AG04449 (cell line): ENCODE data around the gene THBS3.
A peak's percentile ranks its signal among the peaks of the same experiment; 100 is the strongest.

Experiments used
- CTCF ChIA-PET: fragments of 350-600 bp; formaldehyde crosslinking; extraction: SDS; loops from one replicate; lab custom pipeline; 2021; ENCODE audit warnings: antibody characterized with exemption; lab: Yijun Ruan, JAX
- POLR2A ChIA-PET: fragments of 400-600, 350-600 bp; formaldehyde crosslinking; extraction: SDS; loops from one replicate; lab custom pipeline; 2020; ENCODE audit warnings: antibody characterized with exemption, inconsistent platforms; lab: Yijun Ruan, JAX
- DNase-seq: peaks from one replicate; pipeline ENCODE4 v3.0.0-alpha.2; 2010; ENCODE audit warnings: low read depth, low spot score
- H3K4me3 ChIP-seq: 2 replicates; pipeline ENCODE4 v1.5.1; 2011; ENCODE audit warnings: low read depth, mild to moderate bottlenecking, control low read depth, low read length
- TF ChIP-seq, protein P1 (sequence below): IDR thresholded peaks from one replicate; pipeline ENCODE4 v1.5.1; 2011; ENCODE audit warnings: mild to moderate bottlenecking, moderate library complexity, low read length, control low read depth, inconsistent platforms; ENCODE audit not compliant: insufficient read depth; ENCODE audit errors: missing control alignments

Gene THBS3

DNA sequence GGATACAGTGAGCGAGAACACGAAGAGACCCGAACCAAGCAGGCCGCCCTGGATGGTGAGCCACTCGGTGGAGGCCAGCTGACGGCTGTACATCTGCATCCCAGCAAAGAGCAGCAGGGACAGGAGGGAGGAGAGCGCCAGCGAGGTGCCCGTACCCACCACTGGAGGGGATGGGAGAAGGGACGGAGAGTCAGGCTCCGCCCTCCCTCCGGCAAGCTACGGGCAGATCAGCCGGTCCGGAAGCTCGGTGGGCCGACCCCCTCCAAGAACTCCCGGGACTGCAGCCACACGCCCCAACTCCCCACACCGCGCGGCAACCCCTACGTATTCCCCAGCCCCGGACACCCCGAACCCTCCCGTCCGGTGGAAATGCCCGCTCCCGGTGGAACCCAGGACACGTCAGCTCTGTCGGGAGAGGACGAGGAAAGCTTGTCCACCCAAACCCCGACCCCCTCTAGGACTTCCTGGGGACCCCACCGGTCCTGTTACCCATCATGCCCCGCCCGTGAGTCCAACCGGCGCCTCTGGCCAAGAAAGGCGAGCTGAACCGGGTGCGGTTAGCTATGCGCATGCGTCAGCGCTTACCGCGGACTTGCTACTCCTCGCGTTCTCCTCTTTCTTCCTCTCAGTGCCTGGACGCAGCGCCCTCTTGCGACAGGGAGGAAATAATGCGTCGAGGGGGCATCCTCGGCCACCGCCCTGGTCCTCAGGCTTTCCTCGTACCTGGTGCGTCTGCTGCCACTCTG is 34.8 kb downstream of the THBS3 start, which contains the start of gene KRTCAP2:
TSS of gene KRTCAP2 (minus strand) at position 573 of the 746 bp plus-strand sequence. CDS start at position 493, 80 bp downstream.
- peak within 1 kb of the TSS; percentile 98 for H3K4me3 ChIP-seq
- ChIA-PET CTCF (interaction anchor here (0.6 to 14.6 kb wide), 60 partner anchors 10 to 432 kb away, joined by 3 to 457 read pairs (median 4); partner anchors contain the start of genes CLK2, EFNA3, EFNA4 and MTX1), POLR2A (interaction anchor here (0.5 to 1.9 kb wide), 10 partner anchors 13 to 202 kb away, joined by 3 to 17 read pairs (median 4); partner anchors contain the start of gene SHC1)
- TF ChIP-seq, protein P1, sequence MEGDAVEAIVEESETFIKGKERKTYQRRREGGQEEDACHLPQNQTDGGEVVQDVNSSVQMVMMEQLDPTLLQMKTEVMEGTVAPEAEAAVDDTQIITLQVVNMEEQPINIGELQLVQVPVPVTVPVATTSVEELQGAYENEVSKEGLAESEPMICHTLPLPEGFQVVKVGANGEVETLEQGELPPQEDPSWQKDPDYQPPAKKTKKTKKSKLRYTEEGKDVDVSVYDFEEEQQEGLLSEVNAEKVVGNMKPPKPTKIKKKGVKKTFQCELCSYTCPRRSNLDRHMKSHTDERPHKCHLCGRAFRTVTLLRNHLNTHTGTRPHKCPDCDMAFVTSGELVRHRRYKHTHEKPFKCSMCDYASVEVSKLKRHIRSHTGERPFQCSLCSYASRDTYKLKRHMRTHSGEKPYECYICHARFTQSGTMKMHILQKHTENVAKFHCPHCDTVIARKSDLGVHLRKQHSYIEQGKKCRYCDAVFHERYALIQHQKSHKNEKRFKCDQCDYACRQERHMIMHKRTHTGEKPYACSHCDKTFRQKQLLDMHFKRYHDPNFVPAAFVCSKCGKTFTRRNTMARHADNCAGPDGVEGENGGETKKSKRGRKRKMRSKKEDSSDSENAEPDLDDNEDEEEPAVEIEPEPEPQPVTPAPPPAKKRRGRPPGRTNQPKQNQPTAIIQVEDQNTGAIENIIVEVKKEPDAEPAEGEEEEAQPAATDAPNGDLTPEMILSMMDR, result peak; percentile 96
- peak; percentile 75 for DNase-seq

DNA sequence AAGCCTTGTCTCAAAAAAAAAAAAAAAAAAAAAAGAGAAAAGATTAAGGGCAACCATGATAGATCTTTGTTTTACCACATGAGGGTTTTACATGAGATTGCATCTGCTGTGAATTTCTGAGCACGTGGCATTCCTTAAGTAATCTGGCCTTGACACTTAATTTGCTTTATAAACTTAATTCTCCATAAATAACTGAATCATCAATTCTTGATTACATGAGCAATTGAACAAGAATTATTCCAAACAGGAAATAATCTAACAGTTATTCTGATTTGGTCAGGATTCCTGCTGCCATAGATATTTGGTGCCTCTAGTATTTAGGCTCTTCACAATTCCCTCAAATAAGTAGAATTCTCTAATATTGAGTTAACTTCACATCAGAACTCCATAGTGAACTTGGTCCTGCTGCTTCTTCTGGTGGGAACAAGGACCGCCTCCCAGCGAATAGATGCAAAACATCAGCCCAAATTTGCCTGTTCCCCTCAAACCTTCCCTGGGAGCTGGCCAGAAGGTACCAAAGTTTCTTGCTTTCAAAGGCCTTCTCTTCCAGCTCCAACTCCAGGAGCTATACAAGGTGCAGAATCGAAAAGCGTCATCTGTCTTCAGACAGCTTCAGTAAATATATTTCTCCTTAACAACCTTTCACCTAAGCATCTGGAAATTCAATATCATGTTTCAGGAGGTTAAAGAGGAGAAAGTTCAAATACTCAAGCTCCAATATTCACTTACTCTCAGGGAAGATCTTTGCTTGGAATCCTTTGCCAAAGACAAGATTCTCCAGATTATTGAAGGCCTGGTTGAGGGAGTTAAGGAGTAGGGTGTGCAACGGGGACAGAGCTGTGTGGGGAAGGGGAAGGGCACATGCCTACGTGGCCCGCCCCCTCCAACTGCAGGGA is 35.6 kb downstream of the THBS3 start:
- TF ChIP-seq, protein P1, result no peak
- DNase-seq, result no peak
- H3K4me3 ChIP-seq, result peak overlapping the region; percentile 98
- POLR2A ChIA-PET, result interaction anchor here (0.7 to 1.9 kb wide), 8 partner anchors 13 to 811 kb away, joined by 3 to 17 read pairs (median 5); partner anchors contain the start of gene SHC1
- CTCF ChIA-PET, result interaction anchor here (0.7 to 14.6 kb wide), 38 partner anchors 9 to 427 kb away, joined by 3 to 457 read pairs (median 4); partner anchors contain the start of genes EFNA3, EFNA4, MTX1 and PBXIP1

DNA sequence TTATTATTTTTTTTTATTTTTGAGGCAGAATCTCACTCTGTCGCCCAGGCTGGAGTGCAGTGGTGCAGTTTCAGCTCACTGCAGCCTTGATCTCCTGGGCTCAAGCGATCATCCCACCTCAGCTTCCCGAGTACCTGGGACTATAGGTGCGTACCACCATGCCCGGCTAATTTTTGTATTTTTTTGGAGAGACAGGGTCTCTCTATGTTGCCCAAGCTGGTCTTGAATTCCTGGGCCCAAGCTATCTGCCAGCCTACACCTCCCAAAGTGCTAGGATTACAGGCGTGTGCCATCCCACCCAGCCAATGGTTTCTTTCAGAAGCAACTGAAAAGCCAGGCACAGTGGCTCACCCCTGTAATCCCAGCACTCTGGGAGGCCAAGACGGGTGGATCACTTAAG is 36.9 kb downstream of the THBS3 start:
- no peak overlapping the region for H3K4me3 ChIP-seq
- DNase-seq, result no peak
- ChIA-PET POLR2A (no interaction called here), CTCF (interaction anchor here (0.6 to 14.6 kb wide), 8 partner anchors 10 to 127 kb away, joined by 3 to 457 read pairs (median 4); no protein-coding TSS in a partner anchor)
- TF ChIP-seq, protein P1, result no peak

DNA sequence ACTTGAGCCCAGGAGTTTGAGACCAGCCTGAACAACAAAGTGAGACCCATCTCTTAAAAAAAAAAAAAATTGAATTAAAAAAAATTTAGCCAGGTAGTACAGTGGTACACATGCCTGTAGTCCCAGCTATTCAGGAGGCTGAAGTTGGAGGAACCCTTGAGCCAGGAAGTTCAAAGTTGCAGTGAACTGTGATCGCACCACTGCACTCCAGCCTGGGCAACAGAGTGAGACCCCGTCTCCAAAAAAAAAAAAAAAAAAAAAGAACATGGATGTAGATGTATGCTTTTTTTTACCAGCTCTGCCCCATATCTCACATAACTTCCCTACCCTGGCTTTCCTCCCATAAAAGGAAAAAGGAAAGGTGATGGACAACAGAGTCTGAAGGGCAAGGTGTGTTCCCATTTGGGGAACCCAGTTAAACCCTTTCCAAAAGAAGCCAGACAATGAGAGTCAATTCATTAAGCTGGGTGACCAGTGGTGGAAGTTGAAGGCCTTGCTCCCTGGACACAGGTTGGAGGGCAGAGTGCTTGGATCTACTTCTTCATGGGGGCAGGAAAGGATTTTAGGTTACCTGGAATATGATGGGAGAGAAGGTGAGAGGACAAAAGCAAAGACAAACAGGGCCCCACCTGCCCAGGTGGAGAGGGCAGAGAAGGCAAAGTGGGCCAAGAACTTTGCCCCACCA is 37.5 kb downstream of the THBS3 start:
- ChIA-PET CTCF (interaction anchor here (0.6 to 14.6 kb wide), 9 partner anchors 22 to 126 kb away, joined by 3 to 457 read pairs (median 5); partner anchors contain the start of gene ADAM15), POLR2A (no interaction called here)
- no peak overlapping the region for H3K4me3 ChIP-seq
- no peak for DNase-seq
- TF ChIP-seq, protein P1, result no peak

DNA sequence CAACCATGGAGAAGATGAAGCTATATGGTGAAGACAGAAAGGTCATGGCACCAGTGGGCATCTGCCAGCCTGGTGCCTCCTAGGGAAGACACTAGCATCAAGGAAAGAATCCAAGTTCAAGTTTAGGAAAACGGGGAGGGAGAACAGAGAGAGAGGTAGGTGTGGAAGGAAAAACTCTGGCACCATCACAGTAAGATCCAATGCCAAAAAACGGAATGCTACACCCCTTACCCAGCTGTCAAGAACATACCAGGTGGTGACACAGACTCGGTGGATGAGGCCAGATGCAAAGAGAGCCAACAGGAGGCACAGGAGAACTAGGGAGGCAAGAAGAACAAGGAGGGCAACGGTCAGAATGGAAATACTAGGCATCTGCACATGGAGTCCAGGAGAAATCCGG is 38.2 kb downstream of the THBS3 start:
- no peak overlapping the region for H3K4me3 ChIP-seq
- no peak for DNase-seq
- TF ChIP-seq, protein P1, result no peak
- POLR2A ChIA-PET, result no interaction called here
- CTCF ChIA-PET, result interaction anchor here (1.1 to 14.6 kb wide), 9 partner anchors 11 to 118 kb away, joined by 3 to 457 read pairs (median 12); partner anchors contain the start of gene ADAM15
